HCT116 (cell line): Measurements from ENCODE around the gene CAPZB. TPM values are rescaled to one million over a fixed set of nuclear protein-coding genes. Genes with fewer than 3 reads are reported as not detected.

Experiments
- ATAC-seq: fragments of 200-7000 bp; cut with Tn5 transposase; 2 replicates; pipeline ENCODE4 v1.9.1; 2020; ENCODE audit warnings: mild to moderate bottlenecking, moderate library complexity
- BruUV-seq: library from RNA; stranded (reverse); fragments of 400-500 nt; replicated peaks from 2 replicates; lab custom pipeline; 2021; lab: Mats Ljungman, UMichigan
- CTCF ChIA-PET: fragments of 300-600 bp; sonication (Branson Sonifier 250); formaldehyde crosslinking; loops from one replicate; lab custom pipeline; 2021; ENCODE audit warnings: antibody characterized with exemption; lab: Charles Lee
- POLR2A ChIA-PET: fragments of 300-600, 350-600 bp; sonication (Branson Sonifier 250); formaldehyde crosslinking; loops from one replicate; lab custom pipeline; 2021; ENCODE audit warnings: antibody characterized with exemption; lab: Charles Lee
- RAD21 ChIA-PET, 2 experiments: fragments of 300-600 bp; sonication (Branson Sonifier 250); formaldehyde crosslinking; loops; one replicate each; lab custom pipeline; 2023; ENCODE audit warnings: low total read pairs in 2 of 2; ENCODE audit not compliant: uncharacterized antibody in 2 of 2, unreplicated experiment in 2 of 2, low non-redundant PET in 1 of 2; lab: Charles Lee
- DNase-seq: peaks from one replicate; pipeline ENCODE4 v3.0.0-alpha.2; 2010; ENCODE audit warnings: low read depth, low spot score
- H2AFZ ChIP-seq: fragments of 200-600 bp; shearing (Covaris generic), sonication (generic); 2 replicates; pipeline ENCODE4 v1.6.1; 2017; ENCODE audit warnings: low read depth, mixed run types, mixed read lengths, antibody characterized with exemption, low read length; ENCODE audit not compliant: poor library complexity, severe bottlenecking
- H3K27ac ChIP-seq: 2 replicates; pipeline ENCODE4 v1.5.1; 2012; ENCODE audit warnings: low read depth, low read length
- H3K27me3 ChIP-seq: fragments of 200-600 bp; sonication (generic); 2 replicates; pipeline ENCODE4 v1.6.1; 2016; ENCODE audit warnings: mixed run types, low read length, mixed read lengths; ENCODE audit not compliant: insufficient read depth
- H3K36me3 ChIP-seq, 2 experiments: fragments of 200-500 bp in 1 of 2; fragments of 200-600 bp in 1 of 2; sonication (Bioruptor generic) in 1 of 2; sonication (generic) in 1 of 2; 2 replicates each; pipeline versions ENCODE4 v1.5.1 to v1.6.1; 2014 to 2016; ENCODE audit warnings: low read length in 2 of 2, inconsistent platforms in 1 of 2, mixed read lengths in 1 of 2, mixed run types in 1 of 2; ENCODE audit not compliant: insufficient read depth in 2 of 2, control insufficient read depth in 1 of 2
- H3K4me1 ChIP-seq, 2 experiments: fragments of 200-600 bp in 1 of 2; sonication (generic) in 1 of 2; 2 replicates each; pipeline versions ENCODE4 v1.5.1 to v1.6.1; 2012 to 2017; ENCODE audit warnings: low read length in 2 of 2, inconsistent platforms in 1 of 2, mild to moderate bottlenecking in 1 of 2, mixed read lengths in 1 of 2, mixed run types in 1 of 2, moderate library complexity in 1 of 2; ENCODE audit not compliant: insufficient read depth in 2 of 2, control insufficient read depth in 1 of 2
- H3K4me2 ChIP-seq: fragments of 200-600 bp; sonication (generic); 2 replicates; pipeline ENCODE4 v1.6.1; 2017; ENCODE audit warnings: mixed run types, low read length, mixed read lengths
- H3K4me3 ChIP-seq, 2 experiments: fragments of 200-600 bp in 1 of 2; sonication (generic) in 1 of 2; replicated peaks in 1 of 2; 2 replicates each; pipeline ENCODE4 v1.5.1; 2011 to 2016; ENCODE audit warnings: low read length in 2 of 2, control low read depth in 1 of 2, low read depth in 1 of 2, mild to moderate bottlenecking in 1 of 2, mixed read lengths in 1 of 2, mixed run types in 1 of 2
- H3K79me2 ChIP-seq: fragments of 200-600 bp; sonication (generic); 2 replicates; pipeline ENCODE4 v1.6.1; 2017; ENCODE audit warnings: mild to moderate bottlenecking, mixed run types, low read length, moderate library complexity, mixed read lengths; ENCODE audit not compliant: insufficient read depth
- H3K9ac ChIP-seq: fragments of 200-600 bp; sonication (generic); 2 replicates; pipeline ENCODE4 v1.6.1; 2016; ENCODE audit warnings: low read length, mixed read lengths
- H3K9me2 ChIP-seq: fragments of 200-600 bp; sonication (generic), shearing (Covaris generic); 2 replicates; pipeline ENCODE4 v1.6.1; 2017; ENCODE audit warnings: mixed run types, mild to moderate bottlenecking, moderate library complexity; ENCODE audit not compliant: insufficient read depth
- H3K9me3 ChIP-seq, 2 experiments: fragments of 200-500 bp in 1 of 2; fragments of 200-600 bp in 1 of 2; sonication (Bioruptor generic) in 1 of 2; sonication (generic) in 1 of 2; 2 replicates each; pipeline ENCODE4 v1.6.1; 2014 to 2017; ENCODE audit warnings: low read length in 2 of 2, mixed read lengths in 2 of 2, inconsistent platforms in 1 of 2, low read depth in 1 of 2, mild to moderate bottlenecking in 1 of 2, mixed run types in 1 of 2, moderate library complexity in 1 of 2; ENCODE audit not compliant: control insufficient read depth in 1 of 2, insufficient read depth in 1 of 2
- H4K20me1 ChIP-seq: fragments of 200-600 bp; sonication (generic), shearing (Covaris generic); 2 replicates; pipeline ENCODE4 v1.6.1; 2017; ENCODE audit warnings: mixed run types, mild to moderate bottlenecking, moderate library complexity; ENCODE audit not compliant: insufficient read depth
- CEBPB ChIP-seq: IDR thresholded peaks from 2 replicates; pipeline ENCODE4 v1.6.1; 2012; ENCODE audit warnings: low read depth
- EGR1 ChIP-seq: IDR thresholded peaks from 2 replicates; pipeline ENCODE4 v1.6.1; 2012; ENCODE audit warnings: low read depth
- EZH2phosphoT487 ChIP-seq: fragments of 200-600 bp; IDR thresholded peaks from 2 replicates; pipeline ENCODE4 v1.6.1; 2018; ENCODE audit warnings: antibody characterized with exemption, borderline replicate concordance
- FOSL1 ChIP-seq: IDR thresholded peaks from 2 replicates; pipeline ENCODE4 v1.6.1; 2012; ENCODE audit warnings: low read depth
- POLR2A ChIP-seq: IDR thresholded peaks from 2 replicates; pipeline ENCODE4 v1.7.0; 2011; ENCODE audit warnings: borderline replicate concordance; ENCODE audit not compliant: insufficient read depth, insufficient read length; ENCODE audit errors: extremely low read depth
- SP1 ChIP-seq: IDR thresholded peaks from 2 replicates; pipeline ENCODE4 v1.6.1; 2012; ENCODE audit warnings: low read depth
- ZBTB33 ChIP-seq: IDR thresholded peaks from 2 replicates; pipeline ENCODE4 v1.6.1; 2011; ENCODE audit warnings: mild to moderate bottlenecking, low read length, moderate library complexity; ENCODE audit not compliant: insufficient replicate concordance; ENCODE audit errors: extremely low read depth
- ZFX ChIP-seq: fragments of 450-650 bp; IDR thresholded peaks from 2 replicates; pipeline ENCODE4 v1.6.1; 2017
- intact Hi-C: fragments of 100-400 bp; cut with micrococcal nuclease; formaldehyde crosslinking; loops from 2 replicates; pipeline ENCODE4 v1.10.0; 2022
- total RNA-seq: library from RNA; stranded (reverse); gene quantifications from one replicate; pipeline ENCODE4 v1.2.1, GENCODE V29; 2021; ENCODE audit not compliant: unreplicated experiment

CAPZB gene
- total RNA-seq, 1 experiment from 2014 or later = 203 TPM

GRCh38 chr1:19310061-19310460, 175.3 kb downstream of the CAPZB start:
- Histone ChIP-seq H3K9me3 (no peaks in the 10 kb centered on the region), H3K79me2 (peaks cover 33% of the 10 kb centered on the region), H3K9ac (no peak overlapping the region), H3K27me3 (no peaks in the 10 kb centered on the region), H3K27ac (no peak overlapping the region), H3K4me2 (no peak overlapping the region), H4K20me1 (no peaks in the 10 kb centered on the region), H3K4me3 (no peak overlapping the region), H3K4me1 (peaks cover 14 to 37% of the 10 kb centered on the region in 2 experiments; a peak in 3 of 4 replicates), H3K9me2 (no peaks in the 10 kb centered on the region), H3K36me3 (peaks cover 14 to 17% of the 10 kb centered on the region in 2 experiments), H2AFZ (no peak overlapping the region)
- BruUV-seq = no TSS peak
- ATAC-seq = no peak
- intact Hi-C loops = no loop called here
- CTCF ChIA-PET = no interaction called here
- DNase-seq = no peak
- POLR2A ChIA-PET = no interaction called here
- RAD21 ChIA-PET = no interaction called here
- TF ChIP-seq ZFX = no peak
- TF ChIP-seq SP1 = no peak
- TF ChIP-seq FOSL1 = no peak
- TF ChIP-seq EGR1 = no peak

GRCh38 chr1:19309123-19309813, 176.1 kb downstream of the CAPZB start:
- H2AFZ ChIP-seq = no peak overlapping the region
- H3K79me2 ChIP-seq = peaks cover 33% of the 10 kb centered on the region
- H3K27me3 ChIP-seq = no peaks in the 10 kb centered on the region
- intact Hi-C loops = no loop called here
- POLR2A ChIA-PET = no interaction called here
- no peak overlapping the region for H3K4me2 ChIP-seq
- CTCF ChIA-PET = no interaction called here
- no peaks in the 10 kb centered on the region for H3K9me2 ChIP-seq
- ATAC-seq (no peak), DNase-seq (no peak)
- peaks cover 20% of the 10 kb centered on the region in 2 experiments for H3K36me3 ChIP-seq
- no peak overlapping the region for H3K4me3 ChIP-seq
- H3K4me1 ChIP-seq = peaks cover 13 to 29% of the 10 kb centered on the region in 2 experiments; a peak in 3 of 4 replicates
- RAD21 ChIA-PET = no interaction called here
- H4K20me1 ChIP-seq = no peaks in the 10 kb centered on the region
- no peak overlapping the region for H3K9ac ChIP-seq
- no TSS peak for BruUV-seq
- TF ChIP-seq ZFX (no peak), POLR2A (no peak), CEBPB (no peak), EZH2phosphoT487 (no peak), FOSL1 (no peak), ZBTB33 (no peak), EGR1 (no peak)
- TF ChIP-seq, all 23 proteins: peak for 0
- Histone ChIP-seq H3K27ac (no peak overlapping the region), H3K9me3 (no peaks in the 10 kb centered on the region)
